NCI-H446 treated with DMSO at 0.1 percent for 48 hours (cell line): ENCODE measurements around the gene RGS1.

Source experiments
- DNase-seq: peaks from one replicate; lab custom pipeline; 2025; lab: John Stamatoyannopoulos, UW

Gene RGS1

GRCh38 chr1:192553741-192554140, 21.8 kb upstream of the RGS1 start:
- DNase-seq, result no peak

GRCh38 chr1:192554904-192555303, 20.7 kb upstream of the RGS1 start:
- no peak for DNase-seq

GRCh38 chr1:192555399-192555798, 20.2 kb upstream of the RGS1 start:
- no peak for DNase-seq

GRCh38 chr1:192557841-192558595, 17.6 kb upstream of the RGS1 start:
- DNase-seq, result no peak

GRCh38 chr1:192559115-192560006, 16.2 kb upstream of the RGS1 start:
- no peak for DNase-seq

GRCh38 chr1:192561301-192561700, 14.3 kb upstream of the RGS1 start:
- DNase-seq, result no peak

- no peak for DNase-seq
Observed at GRCh38 chr1:192563129-192563528, 12.4 kb upstream of the RGS1 start.

GRCh38 chr1:192564099-192564498, 11.5 kb upstream of the RGS1 start:
- DNase-seq, result no peak

- no peak for DNase-seq
Observed at GRCh38 chr1:192565946-192566345, 9.6 kb upstream of the RGS1 start.

GRCh38 chr1:192566657-192567056, 8.9 kb upstream of the RGS1 start:
- no peak for DNase-seq

- no peak for DNase-seq
Observed at GRCh38 chr1:192568063-192568462, 7.5 kb upstream of the RGS1 start.

GRCh38 chr1:192571668-192572067, 3.9 kb upstream of the RGS1 start:
- no peak for DNase-seq

GRCh38 chr1:192573499-192573898, 2.1 kb upstream of the RGS1 start:
- DNase-seq, result no peak

- DNase-seq, result no peak
Observed at GRCh38 chr1:192574073-192574472, 1.5 kb upstream of the RGS1 start.

GRCh38 chr1:192576190-192577144, 894 bp downstream of the RGS1 start:
- DNase-seq, result no peak

GRCh38 chr1:192577145-192578140, 1.9 kb downstream of the RGS1 start:
- no peak for DNase-seq

GRCh38 chr1:192578144-192578909, 2.8 kb downstream of the RGS1 start:
- DNase-seq, result no peak

- DNase-seq, result no peak
Observed at GRCh38 chr1:192579010-192579738, 3.6 kb downstream of the RGS1 start.

- DNase-seq, result peak; percentile 5
Observed at GRCh38 chr1:192580351-192580962, 4.9 kb downstream of the RGS1 start.
